Measurements from ENCODE around the gene CDK5RAP1. TPM values are rescaled to one million over a fixed set of nuclear protein-coding genes. Genes with fewer than 3 reads are reported as not detected.

The CDK5RAP1 gene
- total RNA-seq, 2 experiments from 2014 or later: 32.1 to 49.4 TPM

GRCh38 chr20:33408716-33409654 is 7.7 kb upstream of the CDK5RAP1 start:
- Histone ChIP-seq H3K4me1 (ENCODE audit: insufficient read depth, low read length, poor library complexity, severe bottlenecking) (peaks cover 50% of the 10 kb centered on the region), H3K4me2 (ENCODE audit: low read length) (peak overlapping the region; percentile 82), H3K36me3 (ENCODE audit: insufficient read depth, low read length) (peaks cover 84% of the 10 kb centered on the region), H3K27ac (ENCODE audit: low read depth, low read length, poor library complexity, severe bottlenecking) (peak overlapping the region; percentile 94), H3K79me2 (ENCODE audit: insufficient read depth, low read depth, low read length) (peaks cover 31% of the 10 kb centered on the region; the same call in 1 of the 2 replicates), H3K4me3 (ENCODE audit: low read depth, low read length, poor library complexity, severe bottlenecking) (peak overlapping the region; percentile 60), H2AFZ (ENCODE audit: low read length) (no peak overlapping the region), H3K9me2 (ENCODE audit: insufficient read depth, low read length) (no peaks in the 10 kb centered on the region), H3K9me3 (ENCODE audit: low read length) (no peaks in the 10 kb centered on the region), H4K20me1 (ENCODE audit: insufficient read depth, low read length) (no peaks in the 10 kb centered on the region)
- ChIA-PET CTCF (ENCODE audit: unreplicated experiment) (interaction anchor here (0.6 kb wide), 1 partner anchor 57 kb away, joined by 3 read pairs; no protein-coding TSS in a partner anchor), POLR2A (interaction anchor here (1.6 to 1.9 kb wide), 2 partner anchors 8 to 32 kb away, joined by 5 to 7 read pairs; partner anchors contain the start of gene CDK5RAP1)
- TF ChIP-seq EZH2phosphoT487 (IDR thresholded peaks at IDR 0.05; ENCODE audit: borderline replicate concordance, low read depth, low read length): no peak
- TF ChIP-seq, protein P1, sequence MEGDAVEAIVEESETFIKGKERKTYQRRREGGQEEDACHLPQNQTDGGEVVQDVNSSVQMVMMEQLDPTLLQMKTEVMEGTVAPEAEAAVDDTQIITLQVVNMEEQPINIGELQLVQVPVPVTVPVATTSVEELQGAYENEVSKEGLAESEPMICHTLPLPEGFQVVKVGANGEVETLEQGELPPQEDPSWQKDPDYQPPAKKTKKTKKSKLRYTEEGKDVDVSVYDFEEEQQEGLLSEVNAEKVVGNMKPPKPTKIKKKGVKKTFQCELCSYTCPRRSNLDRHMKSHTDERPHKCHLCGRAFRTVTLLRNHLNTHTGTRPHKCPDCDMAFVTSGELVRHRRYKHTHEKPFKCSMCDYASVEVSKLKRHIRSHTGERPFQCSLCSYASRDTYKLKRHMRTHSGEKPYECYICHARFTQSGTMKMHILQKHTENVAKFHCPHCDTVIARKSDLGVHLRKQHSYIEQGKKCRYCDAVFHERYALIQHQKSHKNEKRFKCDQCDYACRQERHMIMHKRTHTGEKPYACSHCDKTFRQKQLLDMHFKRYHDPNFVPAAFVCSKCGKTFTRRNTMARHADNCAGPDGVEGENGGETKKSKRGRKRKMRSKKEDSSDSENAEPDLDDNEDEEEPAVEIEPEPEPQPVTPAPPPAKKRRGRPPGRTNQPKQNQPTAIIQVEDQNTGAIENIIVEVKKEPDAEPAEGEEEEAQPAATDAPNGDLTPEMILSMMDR (conservative IDR thresholded peaks at IDR 0.05; ENCODE audit: low read length): no peak
- peak; percentile 89 for DNase-seq (ENCODE audit: low spot score)
- no TSS peak for BruUV-seq (replicated peaks)
- intact Hi-C loops (cut with micrococcal nuclease; ENCODE audit: unreplicated experiment): loop anchor here (2.0 kb wide), 1 partner anchor 36 kb away; no protein-coding TSS in a partner anchor

- Histone ChIP-seq H3K36me3 (ENCODE audit: insufficient read depth, low read length) (peaks cover 80% of the 10 kb centered on the region), H3K4me2 (ENCODE audit: low read length) (peak overlapping the region; percentile 82), H3K9me2 (ENCODE audit: insufficient read depth, low read length) (no peaks in the 10 kb centered on the region), H4K20me1 (ENCODE audit: insufficient read depth, low read length) (no peaks in the 10 kb centered on the region), H2AFZ (ENCODE audit: low read length) (no peak overlapping the region), H3K4me1 (ENCODE audit: insufficient read depth, low read length, poor library complexity, severe bottlenecking) (peaks cover 50% of the 10 kb centered on the region), H3K79me2 (ENCODE audit: insufficient read depth, low read depth, low read length) (peaks cover 31% of the 10 kb centered on the region; the same call in 1 of the 2 replicates), H3K4me3 (ENCODE audit: low read depth, low read length, poor library complexity, severe bottlenecking) (peak overlapping the region; percentile 60), H3K9me3 (ENCODE audit: low read length) (no peaks in the 10 kb centered on the region), H3K27ac (ENCODE audit: low read depth, low read length, poor library complexity, severe bottlenecking) (peak overlapping the region; percentile 94)
- DNase-seq (ENCODE audit: low spot score): no peak
- TF ChIP-seq, protein P1 (conservative IDR thresholded peaks at IDR 0.05; ENCODE audit: low read length): no peak
- no peak for TF ChIP-seq EZH2phosphoT487 (IDR thresholded peaks at IDR 0.05; ENCODE audit: borderline replicate concordance, low read depth, low read length)
- ChIA-PET POLR2A (interaction anchor here (1.9 kb wide), 1 partner anchor 33 kb away, joined by 7 read pairs; no protein-coding TSS in a partner anchor), CTCF (ENCODE audit: unreplicated experiment) (no interaction called here)
- intact Hi-C loops (cut with micrococcal nuclease; ENCODE audit: unreplicated experiment): loop anchor here (2.0 kb wide), 1 partner anchor 36 kb away; no protein-coding TSS in a partner anchor
- TSS peak; percentile 74 for BruUV-seq (replicated peaks)
These were observed 7.0 kb upstream of the CDK5RAP1 start for GRCh38 chr20:33408313-33408712.
